Keratinocyte (primary cell): ENCODE data around the gene POLR2A. TPM values are rescaled to one million over a fixed set of nuclear protein-coding genes. Genes with fewer than 3 reads are reported as not detected.

ENCODE experiments used
- DNase-seq: peaks from one replicate; pipeline ENCODE4 v3.0.0-alpha.2; 2011; ENCODE audit warnings: low read depth, missing footprints, low spot score
- FAIRE-seq: peaks from 2 replicates; lab custom pipeline; 2011; peaks lifted over from hg19 to GRCh38; lab: Jason Lieb, UNC
- H2AFZ ChIP-seq: 2 replicates; pipeline ENCODE4 v1.6.0; 2012; ENCODE audit warnings: low read length, control low read depth, inconsistent platforms; ENCODE audit not compliant: control insufficient read depth
- H3K27ac ChIP-seq: 2 replicates; pipeline ENCODE4 v1.5.1; 2011; ENCODE audit warnings: low read length; ENCODE audit not compliant: control insufficient read depth, insufficient read depth
- H3K27me3 ChIP-seq: 3 replicates; pipeline ENCODE4 v1.6.0; 2011; ENCODE audit warnings: low read length; ENCODE audit not compliant: control insufficient read depth, insufficient read depth; ENCODE audit errors: extremely low read depth
- H3K36me3 ChIP-seq, 2 experiments: 2 replicates in 1 of 2; 3 replicates in 1 of 2; pipeline ENCODE4 v1.5.1; 2011; ENCODE audit warnings: low read length in 2 of 2, mild to moderate bottlenecking in 1 of 2; ENCODE audit not compliant: control insufficient read depth in 2 of 2, insufficient read depth in 2 of 2; ENCODE audit errors: extremely low read depth in 1 of 2
- H3K4me1 ChIP-seq: 3 replicates; pipeline ENCODE4 v1.5.1; 2011; ENCODE audit warnings: low read length; ENCODE audit not compliant: control insufficient read depth, insufficient read depth; ENCODE audit errors: extremely low read depth
- H3K4me2 ChIP-seq: 3 replicates; pipeline ENCODE4 v1.6.0; 2011; ENCODE audit warnings: low read depth, low read length; ENCODE audit not compliant: control insufficient read depth, insufficient read depth; ENCODE audit errors: extremely low read depth
- H3K4me3 ChIP-seq, 3 experiments: fragments of 200-600 bp in 1 of 3; sonication (generic) in 1 of 3; 2 replicates in 2 of 3; 3 replicates in 1 of 3; pipeline ENCODE4 v1.5.1; 2011 to 2016; ENCODE audit warnings: low read length in 3 of 3, mild to moderate bottlenecking in 3 of 3, control low read depth in 2 of 3, inconsistent platforms in 1 of 3, low read depth in 1 of 3, mixed read lengths in 1 of 3, mixed run types in 1 of 3, moderate library complexity in 1 of 3; ENCODE audit not compliant: control insufficient read depth in 2 of 3, insufficient read depth in 2 of 3; ENCODE audit errors: extremely low read depth in 1 of 3
- H3K79me2 ChIP-seq: 2 replicates; pipeline ENCODE4 v1.6.0; 2012; ENCODE audit warnings: low read length; ENCODE audit not compliant: control insufficient read depth, insufficient read depth
- H3K9ac ChIP-seq: 3 replicates; pipeline ENCODE4 v1.6.0; 2011; ENCODE audit warnings: low read length; ENCODE audit not compliant: control insufficient read depth, insufficient read depth; ENCODE audit errors: extremely low read depth
- H3K9me1 ChIP-seq: 3 replicates; pipeline ENCODE4 v1.6.0; 2011; ENCODE audit warnings: low read length; ENCODE audit not compliant: control insufficient read depth, insufficient read depth; ENCODE audit errors: extremely low read depth
- H3K9me3 ChIP-seq: 2 replicates; pipeline ENCODE4 v1.5.1; 2012; ENCODE audit warnings: low read depth, low read length; ENCODE audit not compliant: control insufficient read depth
- H4K20me1 ChIP-seq: 3 replicates; pipeline ENCODE4 v1.6.0; 2011; ENCODE audit warnings: low read length; ENCODE audit not compliant: control insufficient read depth, insufficient read depth; ENCODE audit errors: extremely low read depth
- EZH2 ChIP-seq: IDR thresholded peaks from one replicate; pipeline ENCODE4 v1.6.1; 2012; ENCODE audit warnings: inconsistent platforms, mild to moderate bottlenecking, low read length, moderate library complexity
- dilution Hi-C: fragments of 300-500 bp; cut with MboI; formaldehyde crosslinking; loops from one replicate; pipeline ENCODE4 v1.7.0; 2020; ENCODE audit warnings: low sequenced_read_pairs; ENCODE audit not compliant: extremely low pct_ligation_motif_present
- polyA plus RNA-seq, 5 experiments: library from polyadenylated mRNA; depleted of rRNA in 3 of 5; stranded (reverse) in 3 of 5; stranded (forward) in 1 of 5; unstranded in 1 of 5; fragments of >200 nt; gene quantifications; 1 replicate in 1 of 5; 2 replicates in 3 of 5; 3 replicates in 1 of 5; pipeline versions ENCODE4 v1.2.1 to v1.2.3, GENCODE V29; 2011 to 2012; ENCODE audit warnings: missing spikeins in 2 of 5, low read depth in 1 of 5, low replicate concordance in 1 of 5
- TF ChIP-seq, protein P1 (sequence below), 3 experiments: IDR thresholded peaks in 1 of 3; conservative IDR thresholded peaks in 1 of 3; optimal IDR thresholded peaks in 1 of 3; 2 replicates in 2 of 3; 3 replicates in 1 of 3; pipeline versions ENCODE3 to v1.5.1; 2011; ENCODE audit warnings: low read length in 3 of 3, mild to moderate bottlenecking in 3 of 3, moderate library complexity in 2 of 3, control low read depth in 1 of 3, inconsistent platforms in 1 of 3; ENCODE audit not compliant: insufficient read depth in 2 of 3; ENCODE audit errors: extremely low read depth in 1 of 3

The POLR2A gene
- polyA plus RNA-seq, 1 donor (not counting 4 experiments of a cell fraction or from before 2014, with no cell fraction given): 17.5 TPM

DNA sequence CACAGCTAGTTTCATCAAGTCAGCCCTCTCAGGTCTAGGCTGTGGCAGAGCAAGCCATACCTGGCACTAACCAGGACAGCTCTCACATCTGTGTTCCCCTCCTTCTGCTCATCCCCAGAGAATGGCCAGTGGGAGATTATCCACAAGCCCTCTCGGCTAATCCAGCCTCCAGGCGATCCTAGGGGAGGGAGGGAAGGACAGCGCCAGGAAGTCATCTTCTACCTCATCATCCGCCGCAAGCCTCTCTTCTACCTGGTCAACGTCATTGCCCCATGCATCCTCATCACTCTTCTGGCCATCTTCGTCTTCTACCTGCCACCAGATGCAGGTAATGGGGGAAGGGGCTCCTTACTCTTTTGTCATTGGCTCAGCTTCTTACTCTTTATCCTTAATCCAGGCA, 35.7 kb upstream of the POLR2A start:
- Histone ChIP-seq H3K4me2 (no peak overlapping the region), H3K9me1 (peaks cover 3% of the 10 kb centered on the region), H3K9me3 (no peaks in the 10 kb centered on the region), H3K9ac (no peak overlapping the region), H3K79me2 (no peaks in the 10 kb centered on the region), H3K27me3 (no peaks in the 10 kb centered on the region), H3K4me1 (peaks cover 46% of the 10 kb centered on the region), H3K4me3 (no peak overlapping the region), H4K20me1 (no peaks in the 10 kb centered on the region), H3K36me3 (peaks cover 3 to 4% of the 10 kb centered on the region in 2 experiments), H2AFZ (no peak overlapping the region), H3K27ac (no peak overlapping the region)
- DNase-seq: no peak
- dilution Hi-C loops: no loop called here
- FAIRE-seq: no peak
- TF ChIP-seq, protein P1, sequence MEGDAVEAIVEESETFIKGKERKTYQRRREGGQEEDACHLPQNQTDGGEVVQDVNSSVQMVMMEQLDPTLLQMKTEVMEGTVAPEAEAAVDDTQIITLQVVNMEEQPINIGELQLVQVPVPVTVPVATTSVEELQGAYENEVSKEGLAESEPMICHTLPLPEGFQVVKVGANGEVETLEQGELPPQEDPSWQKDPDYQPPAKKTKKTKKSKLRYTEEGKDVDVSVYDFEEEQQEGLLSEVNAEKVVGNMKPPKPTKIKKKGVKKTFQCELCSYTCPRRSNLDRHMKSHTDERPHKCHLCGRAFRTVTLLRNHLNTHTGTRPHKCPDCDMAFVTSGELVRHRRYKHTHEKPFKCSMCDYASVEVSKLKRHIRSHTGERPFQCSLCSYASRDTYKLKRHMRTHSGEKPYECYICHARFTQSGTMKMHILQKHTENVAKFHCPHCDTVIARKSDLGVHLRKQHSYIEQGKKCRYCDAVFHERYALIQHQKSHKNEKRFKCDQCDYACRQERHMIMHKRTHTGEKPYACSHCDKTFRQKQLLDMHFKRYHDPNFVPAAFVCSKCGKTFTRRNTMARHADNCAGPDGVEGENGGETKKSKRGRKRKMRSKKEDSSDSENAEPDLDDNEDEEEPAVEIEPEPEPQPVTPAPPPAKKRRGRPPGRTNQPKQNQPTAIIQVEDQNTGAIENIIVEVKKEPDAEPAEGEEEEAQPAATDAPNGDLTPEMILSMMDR (optimal IDR thresholded peaks at IDR 0.05 in 1 of 3, IDR thresholded peaks at IDR 0.05 in 1 of 3, conservative IDR thresholded peaks at IDR 0.05 in 1 of 3; ENCODE audit: extremely low read depth in 1 of 3, insufficient read depth in 2 of 3, low read length in 3 of 3): no peak
- TF ChIP-seq EZH2: no peak

DNA sequence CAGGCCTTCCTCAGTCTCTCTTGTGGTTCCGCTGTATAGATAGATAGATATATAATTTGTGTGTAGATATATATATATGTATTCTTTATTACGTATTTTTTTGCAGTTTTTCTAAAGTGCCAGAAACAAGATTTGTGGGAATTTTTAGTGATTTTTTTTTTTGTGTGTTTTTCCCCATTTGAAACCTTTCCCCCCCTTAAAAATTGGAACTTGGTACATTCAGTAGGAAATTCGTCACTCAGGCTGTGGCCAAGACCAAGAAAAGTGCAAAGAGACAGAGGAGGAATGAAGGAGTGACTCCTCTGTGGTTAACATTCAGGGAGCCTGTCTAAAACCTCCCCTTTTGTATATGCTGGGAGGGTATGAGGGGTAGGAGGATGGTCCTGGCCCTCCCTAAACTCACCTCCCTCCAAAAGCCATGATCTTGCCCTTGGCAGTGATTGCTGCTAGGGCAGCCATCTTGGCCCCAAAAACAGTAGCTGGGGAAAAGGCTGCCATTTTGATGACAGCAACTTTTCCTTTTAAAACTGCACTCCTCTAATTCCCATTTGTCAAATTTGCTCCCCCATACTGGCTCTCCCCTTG, 24.1 kb upstream of the POLR2A start:
- dilution Hi-C loops: no loop called here
- Histone ChIP-seq H3K79me2 (peaks cover 2% of the 10 kb centered on the region), H3K4me3 (no peak overlapping the region), H3K9me1 (no peaks in the 10 kb centered on the region), H3K36me3 (peaks cover 8 to 19% of the 10 kb centered on the region in 2 experiments), H4K20me1 (no peaks in the 10 kb centered on the region), H3K9ac (no peak overlapping the region), H3K27me3 (no peaks in the 10 kb centered on the region), H3K9me3 (no peaks in the 10 kb centered on the region), H2AFZ (no peak overlapping the region), H3K4me2 (no peak overlapping the region), H3K27ac (no peak overlapping the region), H3K4me1 (peaks cover 36% of the 10 kb centered on the region)
- TF ChIP-seq, protein P1 (optimal IDR thresholded peaks at IDR 0.05 in 1 of 3, IDR thresholded peaks at IDR 0.05 in 1 of 3, conservative IDR thresholded peaks at IDR 0.05 in 1 of 3; ENCODE audit: extremely low read depth in 1 of 3, insufficient read depth in 2 of 3, low read length in 3 of 3): no peak
- no peak for TF ChIP-seq EZH2
- DNase-seq (no peak), FAIRE-seq (no peak)
